ENCODE results near the gene SPSB1.

The SPSB1 gene

GRCh38 chr1:9279172-9279840 lies 13.4 kb upstream of the SPSB1 start:
- DNase-seq (ENCODE audit: low read depth, low spot score): no peak

GRCh38 chr1:9280015-9280860 lies 12.5 kb upstream of the SPSB1 start:
- no peak for DNase-seq (ENCODE audit: low read depth, low spot score)

DNA sequence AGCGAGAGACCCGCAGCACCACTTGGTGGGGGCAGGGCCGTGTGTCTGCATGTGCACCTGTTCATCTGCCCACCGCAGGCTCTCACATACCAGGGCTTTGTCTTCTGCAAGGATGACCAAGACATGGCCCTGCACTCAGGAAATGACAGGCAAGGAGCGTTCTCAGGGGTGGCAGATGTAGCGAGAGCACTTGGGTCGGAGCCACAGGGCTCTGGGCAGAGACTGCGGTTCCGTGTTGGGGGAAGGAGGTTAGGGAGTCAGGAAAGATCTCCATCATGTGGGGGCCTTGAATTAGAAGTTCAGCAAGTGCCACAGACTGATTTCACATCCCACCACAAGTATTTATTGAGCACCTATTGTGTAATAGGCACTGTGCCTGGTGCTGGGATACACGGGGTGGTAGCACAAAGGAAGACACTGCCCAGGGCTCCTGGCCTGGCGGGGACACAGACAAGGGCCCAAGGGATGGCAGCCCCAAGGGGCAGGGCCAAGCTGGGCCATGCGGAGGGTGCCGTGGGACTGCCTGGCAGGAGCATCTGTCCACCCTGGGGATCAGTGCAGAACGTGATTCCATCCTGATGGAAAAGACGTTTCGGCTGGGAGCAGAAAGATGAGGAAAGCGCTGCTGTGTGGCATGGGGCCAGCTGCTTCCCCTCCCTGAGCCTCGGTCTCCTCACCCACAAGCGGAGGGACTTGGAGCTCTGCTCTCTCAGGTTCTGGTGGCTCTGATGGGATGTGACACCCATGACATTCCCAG lies 11.4 kb upstream of the SPSB1 start:
- DNase-seq (ENCODE audit: low read depth, low spot score): no peak

GRCh38 chr1:9281908-9282695 lies 10.6 kb upstream of the SPSB1 start:
- no peak for DNase-seq (ENCODE audit: low read depth, low spot score)

DNA sequence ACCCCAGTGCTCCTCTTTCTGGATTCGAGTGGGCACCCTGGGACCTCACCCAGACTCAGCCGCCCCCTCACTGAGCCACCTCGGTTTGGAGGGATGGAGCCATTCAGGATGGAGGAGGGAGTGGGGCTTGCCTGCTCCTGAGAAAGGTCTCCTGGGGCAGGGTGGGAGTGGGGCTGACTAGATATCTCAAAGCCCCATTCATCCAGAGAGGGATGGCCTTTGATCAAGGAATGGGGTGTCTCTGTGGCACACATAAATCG lies 10.1 kb upstream of the SPSB1 start:
- DNase-seq (ENCODE audit: low read depth, low spot score): no peak

DNA sequence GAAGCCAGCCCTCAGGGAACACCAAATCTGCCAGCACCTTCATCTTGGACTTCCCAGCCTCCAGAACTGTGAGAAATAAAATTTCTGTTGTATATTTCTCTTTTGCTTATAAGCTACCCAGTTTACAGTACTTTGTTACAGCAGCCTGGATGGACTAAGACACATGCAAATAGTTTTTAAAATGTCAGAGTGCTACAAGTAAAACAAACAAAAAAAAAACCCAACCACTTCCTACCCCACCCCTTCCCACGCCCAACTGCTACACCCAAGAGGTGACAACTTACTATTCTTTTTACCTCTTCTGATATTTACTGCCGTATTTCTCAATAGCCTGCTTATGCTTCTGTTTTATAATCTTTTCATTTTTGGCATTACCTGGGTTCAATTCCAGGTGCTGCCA lies 8.6 kb upstream of the SPSB1 start:
- no peak for DNase-seq (ENCODE audit: low read depth, low spot score)

DNA sequence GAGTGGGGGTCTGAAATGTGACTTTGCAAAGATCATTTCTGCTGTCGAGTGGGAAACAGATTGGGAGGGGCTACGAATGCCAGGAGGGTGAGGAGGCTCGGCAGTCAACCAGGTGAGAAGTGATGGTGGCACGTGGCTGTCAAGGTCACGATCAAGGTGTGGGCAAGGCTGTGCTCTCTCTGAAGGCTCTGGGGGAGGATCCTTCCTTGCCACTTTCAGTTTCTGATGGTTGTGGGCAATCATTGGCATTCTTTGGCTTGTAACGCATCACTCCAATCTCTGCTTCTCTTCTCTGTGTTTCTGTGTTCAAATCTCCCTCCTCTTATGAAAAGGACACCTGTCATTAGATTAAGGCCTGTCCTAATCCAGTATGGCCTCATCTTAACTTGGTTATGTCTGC lies 6.1 kb upstream of the SPSB1 start:
- no peak for DNase-seq (ENCODE audit: low read depth, low spot score)

DNA sequence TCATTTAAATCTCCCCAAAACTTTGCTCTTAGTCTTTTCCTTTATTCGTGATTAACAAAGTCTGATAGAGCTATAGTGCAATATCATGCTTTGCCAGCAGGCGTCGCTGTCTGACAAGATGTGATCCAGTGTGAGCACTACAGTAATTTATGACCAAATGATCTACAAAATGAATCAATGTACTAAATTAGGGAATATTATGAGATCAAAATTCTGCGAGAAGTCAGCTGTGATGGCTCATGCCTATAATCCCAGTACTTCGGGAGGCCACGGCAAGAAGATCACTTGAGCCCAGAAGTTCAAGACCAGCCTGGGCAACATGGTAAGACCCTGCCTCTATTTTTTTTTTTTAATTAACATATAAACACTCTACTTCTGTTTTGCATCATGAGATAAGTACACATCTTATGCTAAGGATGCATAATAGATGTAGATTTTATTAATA lies 3.6 kb upstream of the SPSB1 start:
- DNase-seq (ENCODE audit: low read depth, low spot score): peak; percentile 75

DNA sequence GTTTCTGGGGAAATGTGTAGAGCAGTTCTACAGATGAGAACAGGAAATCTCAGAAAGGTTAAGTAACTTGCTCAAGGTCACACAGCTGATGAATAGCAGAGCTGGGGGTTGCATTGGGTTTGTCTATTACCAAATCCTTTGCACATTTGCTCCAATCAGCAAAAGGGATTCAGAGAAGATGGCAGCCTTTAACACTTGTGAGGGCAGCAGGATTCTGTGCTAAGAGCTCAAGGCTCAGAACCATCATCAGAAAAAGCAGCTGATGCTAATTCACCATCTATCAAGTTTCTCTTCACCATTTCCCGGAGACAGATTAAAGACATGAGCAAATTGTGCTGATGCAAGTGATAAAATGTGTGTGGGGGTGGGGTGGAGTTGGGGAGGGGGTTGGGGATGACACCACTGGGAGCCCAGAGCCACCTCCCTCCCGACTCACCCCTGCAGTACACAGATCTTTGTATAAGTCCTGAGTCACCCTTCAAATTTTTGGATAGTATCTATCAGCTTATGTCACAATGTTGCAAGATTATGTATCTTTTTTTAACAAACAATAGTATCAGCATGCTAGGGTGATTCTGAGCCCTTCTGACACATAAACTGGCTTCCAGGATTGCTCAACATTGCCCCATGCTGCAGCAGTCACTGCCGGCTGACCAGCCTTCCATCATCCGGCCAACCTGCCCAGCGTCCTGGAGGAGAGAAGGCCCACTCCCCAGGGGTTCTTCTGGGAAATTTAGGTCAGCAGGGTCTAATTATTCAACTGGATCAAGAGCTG lies 2.8 kb upstream of the SPSB1 start:
- DNase-seq (ENCODE audit: low read depth, low spot score): no peak

DNA sequence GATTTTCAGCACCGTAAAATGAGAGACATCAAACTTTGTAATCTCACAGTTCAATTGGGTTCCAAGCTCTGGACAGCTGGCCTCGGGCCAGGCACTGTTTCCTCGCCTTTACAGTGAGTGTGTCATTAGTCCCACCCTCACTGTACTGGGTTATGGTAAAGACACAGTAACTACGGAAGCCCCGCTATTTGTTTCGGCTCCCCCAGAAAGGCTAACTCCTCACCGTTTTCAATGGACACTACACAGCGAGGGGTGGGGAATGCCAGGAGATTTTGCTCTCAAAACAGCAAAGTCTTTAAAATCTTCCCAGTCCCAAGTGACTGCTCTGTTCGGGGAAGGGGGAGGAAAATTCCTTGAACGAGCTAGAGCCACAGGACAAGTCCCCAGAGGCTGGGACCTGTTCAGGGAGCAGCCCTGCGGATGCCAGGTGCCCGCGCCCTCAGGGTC lies 757 bp upstream of the SPSB1 start:
- DNase-seq (ENCODE audit: low read depth, low spot score): no peak

GRCh38 chr1:9293241-9293532 lies 493 bp downstream of the SPSB1 start:
- no peak for DNase-seq (ENCODE audit: low read depth, low spot score)

GRCh38 chr1:9293533-9294404 lies 1.1 kb downstream of the SPSB1 start:
- DNase-seq (ENCODE audit: low read depth, low spot score): no peak

DNA sequence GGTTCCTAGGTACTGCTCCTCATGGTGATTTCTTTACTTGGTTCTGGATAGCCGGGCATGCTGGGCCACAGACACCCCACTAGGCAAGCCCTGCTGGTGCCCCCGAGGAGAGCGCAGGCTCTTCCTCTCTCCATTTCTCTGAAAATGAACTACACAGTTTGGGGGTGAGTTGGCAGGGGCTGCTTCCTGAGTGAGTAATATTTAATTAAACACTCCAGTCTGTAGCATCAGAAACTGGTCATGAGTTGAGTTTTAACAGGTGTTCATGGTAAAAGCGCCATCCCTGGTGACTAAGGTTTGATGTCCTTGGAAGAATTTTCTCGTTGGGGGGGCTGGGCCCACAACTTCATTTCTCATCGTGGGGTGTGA lies 1.7 kb downstream of the SPSB1 start:
- DNase-seq (ENCODE audit: low read depth, low spot score): no peak

GRCh38 chr1:9294910-9295636 lies 2.4 kb downstream of the SPSB1 start:
- no peak for DNase-seq (ENCODE audit: low read depth, low spot score)

DNA sequence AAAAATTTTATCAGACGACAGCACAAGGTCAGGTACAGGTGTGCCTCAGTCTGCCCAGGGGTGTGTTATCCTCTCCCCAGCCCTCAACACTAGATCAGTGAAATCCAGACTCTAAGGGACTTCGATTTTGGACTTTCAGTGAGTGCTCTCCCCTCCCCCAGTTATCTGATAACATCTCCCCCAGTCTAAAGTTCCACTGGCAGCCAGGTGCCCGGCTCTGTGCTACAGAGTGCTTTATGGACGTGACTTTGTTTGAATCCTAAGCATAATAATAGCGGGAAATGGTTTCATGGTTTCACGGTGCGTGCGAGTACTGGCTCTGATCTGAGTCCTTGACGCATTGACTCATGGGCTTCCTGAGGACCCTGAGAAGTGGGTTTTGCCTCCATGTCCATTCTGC lies 3.2 kb downstream of the SPSB1 start:
- no peak for DNase-seq (ENCODE audit: low read depth, low spot score)

DNA sequence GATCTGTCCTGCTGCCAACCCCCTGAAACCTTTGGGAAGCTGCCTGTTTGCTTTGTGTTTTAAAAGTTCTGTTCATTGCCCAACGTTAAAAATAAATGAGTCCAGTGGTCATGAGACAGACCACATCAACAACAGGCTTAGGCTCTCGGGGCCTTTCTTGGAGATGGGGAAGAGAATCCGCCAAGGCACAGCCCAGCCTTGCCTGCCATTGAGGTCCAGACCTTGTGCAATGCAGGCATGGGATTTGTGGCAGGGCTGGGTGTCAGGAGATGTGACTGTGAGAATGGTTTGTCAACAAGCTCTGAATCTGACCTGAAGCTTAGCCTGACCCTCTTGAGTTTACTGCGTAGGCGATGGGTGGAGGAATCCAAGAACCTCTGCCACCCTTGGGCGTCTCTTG lies 4.2 kb downstream of the SPSB1 start:
- no peak for DNase-seq (ENCODE audit: low read depth, low spot score)

- DNase-seq (ENCODE audit: low read depth, low spot score): no peak
Observed at GRCh38 chr1:9297831-9298230, 5.1 kb downstream of the SPSB1 start.

GRCh38 chr1:9298282-9298681 lies 5.6 kb downstream of the SPSB1 start:
- DNase-seq (ENCODE audit: low read depth, low spot score): no peak
